HG03108 (cell line): Measurements from ENCODE around the gene TJP2.

Source experiments
- ATAC-seq: cut with Tn5 transposase; IDR thresholded peaks from one replicate; pipeline ENCODE4 v1.9.1; 2021; ENCODE audit warnings: moderate library complexity; ENCODE audit not compliant: unreplicated experiment

The TJP2 gene

GRCh38 chr9:69222970-69223369 is 48.9 kb downstream of the TJP2 start:
- no peak for ATAC-seq

DNA sequence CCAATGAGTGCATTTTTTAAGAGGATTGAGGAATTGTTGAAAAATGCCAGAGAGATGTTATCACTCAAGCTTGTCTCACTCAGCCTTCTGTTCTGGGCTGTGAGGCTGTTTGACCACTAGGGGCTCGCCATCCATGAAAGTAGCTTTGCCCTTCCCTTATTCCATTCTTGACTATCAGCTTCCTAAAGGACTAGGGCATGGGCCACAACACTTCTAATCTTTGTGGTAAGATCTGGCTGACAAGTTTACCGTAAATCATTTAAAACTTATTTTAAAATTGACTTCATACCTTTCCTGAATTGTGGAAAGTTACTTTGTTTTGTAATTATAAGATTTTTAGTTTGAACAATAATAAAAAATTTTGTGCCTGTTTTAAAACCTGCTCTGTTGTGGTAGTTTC is 49.5 kb downstream of the TJP2 start:
- ATAC-seq: no peak

DNA sequence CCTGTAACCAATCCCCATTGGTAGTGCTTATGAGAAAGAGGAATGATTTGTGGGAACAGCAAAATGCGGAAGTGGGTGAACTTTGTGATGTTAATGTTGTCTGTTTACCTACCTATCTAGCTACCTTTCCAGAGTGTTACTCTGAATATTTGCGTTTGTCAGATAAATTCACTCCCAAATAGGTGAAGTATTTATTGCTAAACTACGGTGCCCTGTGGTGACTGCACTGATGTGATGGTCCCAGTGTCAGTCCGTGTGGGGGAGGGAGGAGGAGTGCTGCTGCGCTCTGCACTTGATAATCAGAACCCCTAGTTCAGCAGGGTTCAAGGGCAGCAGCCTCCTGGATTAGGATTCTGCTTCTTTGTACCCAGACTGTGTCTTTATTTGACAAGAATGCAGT is 55.3 kb downstream of the TJP2 start:
- no peak for ATAC-seq

DNA sequence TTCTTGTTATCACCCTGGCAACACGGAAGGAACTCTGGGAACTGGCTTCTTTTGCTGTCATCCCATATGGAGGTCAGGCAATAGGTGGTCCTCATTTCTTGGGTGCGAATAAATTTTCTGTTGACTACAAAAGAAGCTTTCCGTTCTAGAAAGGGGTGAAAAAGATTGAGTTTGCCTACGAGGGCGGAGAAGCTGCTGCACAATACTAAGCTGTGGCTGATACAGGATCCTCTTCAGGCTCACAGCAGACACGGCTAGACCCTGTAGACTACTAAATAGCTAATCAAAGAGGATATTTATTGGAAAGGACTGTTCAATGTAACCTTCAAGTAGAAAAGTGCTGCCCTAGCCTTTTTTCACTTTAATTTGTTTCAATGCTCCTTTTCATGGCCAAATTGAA is 58.1 kb downstream of the TJP2 start:
- no peak for ATAC-seq

GRCh38 chr9:69234683-69235082 is 60.6 kb downstream of the TJP2 start:
- ATAC-seq: no peak

GRCh38 chr9:69236188-69236587 is 62.1 kb downstream of the TJP2 start:
- no peak for ATAC-seq

DNA sequence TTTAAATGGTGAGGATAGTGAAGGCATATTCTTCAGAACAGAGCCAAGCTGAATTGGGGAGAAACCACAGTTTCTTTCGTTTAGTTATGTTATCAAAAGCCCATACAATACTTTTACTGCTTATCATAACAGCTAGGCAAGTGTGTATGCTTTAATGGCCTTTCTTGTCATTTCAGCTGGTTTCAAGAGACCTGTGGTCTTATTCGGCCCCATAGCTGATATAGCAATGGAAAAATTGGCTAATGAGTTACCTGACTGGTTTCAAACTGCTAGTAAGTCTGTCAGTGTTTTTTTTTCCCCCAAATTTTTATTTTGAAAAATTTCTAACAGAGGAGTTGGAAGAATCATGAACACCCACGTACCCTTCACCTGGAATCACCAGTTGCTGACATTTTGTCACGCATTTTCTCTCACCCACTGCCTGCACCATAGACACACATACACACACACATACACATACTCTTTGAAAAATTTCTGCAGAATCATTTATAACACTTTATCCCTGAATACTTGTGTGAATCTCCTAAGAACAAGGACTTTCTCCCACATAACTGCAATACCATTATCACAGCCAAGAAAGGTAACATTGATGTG is 63.7 kb downstream of the TJP2 start:
- ATAC-seq: no peak

DNA sequence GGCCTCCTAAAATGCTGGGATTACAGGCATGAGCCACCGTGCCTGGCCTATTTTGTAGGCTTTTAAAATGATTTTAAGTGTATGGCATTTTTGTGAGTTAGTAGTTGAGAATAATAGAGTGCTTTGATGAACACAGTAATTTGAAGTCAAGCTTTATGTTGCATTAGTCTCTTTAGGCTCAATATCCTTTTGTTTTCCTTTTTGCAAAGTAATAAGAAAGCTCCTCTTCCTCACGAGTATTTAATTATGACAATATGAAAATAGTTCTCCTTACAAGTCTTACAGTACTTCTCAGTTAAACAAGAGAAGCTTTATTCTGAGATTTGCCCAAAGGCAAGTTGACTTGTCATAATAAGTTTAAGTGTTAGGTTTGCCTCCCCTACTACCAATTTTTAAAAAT is 69.0 kb downstream of the TJP2 start:
- no peak for ATAC-seq

- no peak for ATAC-seq
Measured at GRCh38 chr9:69246629-69247028, 72.6 kb downstream of the TJP2 start.

DNA sequence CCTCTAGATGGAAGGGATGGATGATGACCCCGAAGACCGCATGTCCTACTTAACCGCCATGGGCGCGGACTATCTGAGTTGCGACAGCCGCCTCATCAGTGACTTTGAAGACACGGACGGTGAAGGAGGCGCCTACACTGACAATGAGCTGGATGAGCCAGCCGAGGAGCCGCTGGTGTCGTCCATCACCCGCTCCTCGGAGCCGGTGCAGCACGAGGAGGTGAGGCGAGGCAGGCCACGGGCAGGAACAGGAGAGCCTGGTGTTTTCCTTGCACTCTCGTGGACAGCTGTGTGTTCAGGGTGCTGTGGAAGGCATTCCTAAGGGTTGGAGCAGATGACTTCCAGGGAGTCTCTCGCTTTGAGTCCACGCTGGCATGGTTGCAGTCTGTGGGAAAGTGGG is 73.9 kb downstream of the TJP2 start:
- ATAC-seq: no peak

GRCh38 chr9:69249337-69249736 is 75.3 kb downstream of the TJP2 start:
- ATAC-seq: no peak

DNA sequence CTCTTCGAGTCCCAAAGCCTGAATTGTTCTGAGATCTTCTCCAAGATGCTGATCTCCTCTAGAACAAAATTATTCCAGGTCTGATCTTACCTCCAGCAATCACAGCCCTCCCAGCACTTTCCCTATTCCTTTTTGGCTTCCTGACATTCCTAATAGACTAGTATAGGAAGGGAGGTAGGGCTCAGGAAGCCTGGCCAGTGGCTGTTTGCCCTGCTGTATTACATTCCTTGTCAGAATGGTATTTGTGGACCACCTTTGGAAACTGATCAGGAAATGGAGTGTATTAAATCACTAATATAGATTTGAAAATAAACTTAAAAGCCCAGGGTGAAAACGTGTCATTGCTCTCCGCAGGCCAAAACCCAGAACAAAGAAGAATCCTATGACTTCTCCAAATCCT is 76.6 kb downstream of the TJP2 start:
- ATAC-seq: no peak

DNA sequence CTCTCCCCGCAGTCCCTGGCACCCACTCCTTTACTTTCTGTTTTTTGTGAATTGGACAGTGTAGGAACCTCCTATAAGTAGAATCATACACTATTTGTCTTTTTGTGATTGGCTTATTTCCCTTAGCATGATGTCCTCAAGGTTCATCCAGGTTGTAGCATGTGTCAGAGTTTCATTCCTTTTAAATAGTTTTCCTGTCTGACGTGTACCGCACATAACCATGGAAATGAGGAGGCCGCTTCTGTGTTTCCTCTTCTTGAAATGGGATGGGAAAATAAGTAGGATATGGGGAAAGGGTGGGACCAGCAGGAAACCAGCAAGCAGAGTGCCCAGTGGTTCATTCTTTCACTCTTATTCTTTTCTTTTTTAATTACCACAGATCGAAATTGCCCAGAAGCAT is 78.4 kb downstream of the TJP2 start:
- no peak for ATAC-seq

GRCh38 chr9:69253057-69253456 is 79.0 kb downstream of the TJP2 start:
- no peak for ATAC-seq

GRCh38 chr9:69254223-69254622 is 80.1 kb downstream of the TJP2 start:
- ATAC-seq: no peak

GRCh38 chr9:69255591-69255990 is 81.5 kb downstream of the TJP2 start:
- no peak for ATAC-seq

DNA sequence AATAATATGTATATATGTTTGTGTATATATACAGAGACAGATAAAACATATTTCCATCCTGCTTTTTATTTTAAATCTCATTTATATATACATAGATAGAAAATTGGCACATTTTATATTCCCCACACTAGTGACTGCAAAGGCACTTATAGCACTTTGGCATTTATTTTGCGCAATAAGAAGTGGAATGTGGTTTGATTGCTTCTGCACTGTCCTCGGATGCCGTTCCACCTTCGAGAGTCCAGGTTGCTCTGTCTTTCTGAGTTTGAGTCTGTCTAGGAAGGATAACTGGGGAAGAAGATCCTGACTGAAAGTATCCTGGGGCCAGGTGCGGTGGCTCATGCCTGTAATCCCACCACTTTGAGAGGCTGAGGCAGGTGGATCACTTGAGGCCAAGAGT is 84.5 kb downstream of the TJP2 start:
- no peak for ATAC-seq

- no peak for ATAC-seq
Measured at GRCh38 chr9:69260161-69260560, 86.1 kb downstream of the TJP2 start.

DNA sequence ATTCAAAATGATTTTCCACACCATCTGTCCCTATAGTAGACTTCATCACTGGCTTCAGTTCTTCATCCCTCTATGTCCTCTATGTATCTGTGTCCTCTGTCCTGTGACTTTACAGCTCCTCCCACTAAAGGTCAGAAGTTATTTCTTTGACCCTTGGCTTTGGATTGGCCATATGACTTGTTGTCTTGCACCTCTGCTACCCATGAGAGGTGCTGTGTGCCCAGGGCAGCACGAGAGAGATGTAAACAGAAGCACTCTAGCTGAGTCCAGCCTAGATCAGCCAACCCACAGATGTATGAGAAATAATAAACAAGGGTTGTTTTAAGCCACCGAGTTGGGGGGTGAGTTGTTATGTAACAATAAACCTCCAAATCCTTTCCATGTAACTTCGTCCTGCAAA is 87.6 kb downstream of the TJP2 start:
- ATAC-seq: no peak

DNA sequence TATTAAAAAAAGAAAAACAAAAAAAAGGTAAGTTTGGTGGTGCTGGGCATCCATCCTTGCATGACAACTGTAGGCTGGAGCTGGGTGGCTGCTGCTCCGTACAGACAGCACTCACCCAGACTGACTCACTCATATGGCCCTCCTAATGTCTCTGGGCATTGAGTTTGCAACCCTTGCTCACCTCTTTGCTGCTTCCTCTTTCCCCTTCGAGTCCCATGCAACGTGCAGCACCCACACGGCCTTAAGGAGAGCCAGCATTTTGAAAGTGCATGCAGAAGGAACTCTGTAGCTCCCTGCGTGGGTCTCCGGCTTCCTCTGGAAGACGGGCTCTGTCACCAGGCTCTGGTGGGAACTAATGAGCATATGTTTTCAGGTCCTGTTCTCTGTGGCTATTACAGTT is 90.4 kb downstream of the TJP2 start:
- ATAC-seq: no peak

- no peak for ATAC-seq
Measured at GRCh38 chr9:69265891-69266290, 91.8 kb downstream of the TJP2 start.

DNA sequence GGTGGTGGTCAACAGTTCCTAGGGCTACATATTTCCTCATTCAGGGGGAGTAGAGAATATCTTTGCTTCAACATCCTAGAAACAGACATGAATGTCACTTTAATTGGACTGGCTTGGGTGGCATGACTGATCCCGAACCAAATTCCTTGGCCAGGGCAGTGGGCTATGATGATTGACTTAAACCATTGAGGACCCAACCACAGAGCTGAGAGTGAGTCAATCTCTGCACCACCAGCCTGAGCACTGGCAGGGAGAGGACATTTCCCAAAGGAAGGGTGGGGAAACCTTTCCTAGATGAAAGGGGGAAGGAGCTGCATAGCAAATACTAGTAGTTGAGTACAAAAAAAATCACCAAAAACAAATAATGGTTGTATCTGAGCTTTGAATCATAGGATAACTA is 98.1 kb downstream of the TJP2 start:
- no peak for ATAC-seq

DNA sequence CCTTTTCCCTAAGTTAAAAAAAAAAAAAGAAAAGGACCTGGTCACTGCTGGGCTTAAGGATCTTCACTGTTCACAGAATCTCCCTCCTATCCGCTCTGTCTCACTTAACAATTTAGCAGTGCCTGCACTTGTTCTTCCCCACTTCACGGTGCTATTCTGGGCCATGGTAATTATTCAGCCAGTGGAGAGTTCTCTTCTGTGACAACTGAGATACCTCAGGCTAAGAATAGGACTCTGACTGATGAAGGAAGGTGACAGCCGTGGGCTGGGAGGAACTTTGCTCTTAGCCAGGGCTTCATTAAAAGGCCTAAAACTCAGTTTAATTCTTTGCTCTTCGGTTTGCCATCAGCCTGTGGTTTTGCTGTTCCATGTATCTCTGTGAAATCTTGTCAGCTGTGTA is 99.1 kb downstream of the TJP2 start:
- ATAC-seq: no peak

DNA sequence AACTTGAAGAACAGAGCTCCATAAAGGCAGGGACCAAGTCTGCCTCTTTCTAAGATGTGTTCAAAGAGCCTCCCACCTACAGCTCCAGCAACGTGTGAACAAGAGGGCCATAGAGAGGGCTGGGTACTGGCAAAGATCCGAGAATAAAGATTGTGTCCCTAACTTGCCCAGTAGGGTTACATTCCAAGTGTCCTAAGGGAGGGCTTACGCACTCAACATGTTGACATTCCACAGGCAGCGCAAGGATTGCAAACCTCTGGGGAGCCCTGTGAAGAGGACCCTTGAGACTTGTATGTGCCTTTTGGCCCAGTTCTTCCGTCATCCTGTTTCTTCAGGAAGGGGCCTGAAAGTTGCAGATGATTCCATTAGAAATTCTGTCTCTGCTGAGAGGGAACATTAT is 102.7 kb downstream of the TJP2 start:
- no peak for ATAC-seq
